Liver (tissue), 9 donors: ENCODE measurements around the gene IL1RAPL1. TPM values are rescaled to one million over a fixed set of nuclear protein-coding genes. Genes with fewer than 3 reads are reported as not detected.

Experiments
- DNase-seq: peaks from one replicate; pipeline ENCODE4 v3.0.0-alpha.2; 2017; ENCODE audit warnings: low spot score
- H3K27ac ChIP-seq, 2 donors: one replicate each; pipeline ENCODE4 v1.7.0; 2013; ENCODE audit warnings: inconsistent platforms in 2 of 2, low read length in 2 of 2, control low read depth in 1 of 2, low read depth in 1 of 2, mild to moderate bottlenecking in 1 of 2
- H3K27me3 ChIP-seq, 4 donors: one replicate each; pipeline versions ENCODE4 v1.6.1 to v1.7.0; 2013; ENCODE audit warnings: low read length in 3 of 4, inconsistent platforms in 1 of 4, mild to moderate bottlenecking in 1 of 4, moderate library complexity in 1 of 4; ENCODE audit not compliant: control insufficient read depth in 4 of 4, insufficient read depth in 4 of 4
- H3K36me3 ChIP-seq, 4 donors: one replicate each; pipeline versions ENCODE4 v1.6.1 to v1.7.0; 2013; ENCODE audit warnings: low read length in 3 of 4, mild to moderate bottlenecking in 3 of 4, low read depth in 1 of 4, moderate library complexity in 1 of 4; ENCODE audit not compliant: control insufficient read depth in 4 of 4, insufficient read depth in 3 of 4
- H3K4me1 ChIP-seq, 4 donors: one replicate each; pipeline versions ENCODE4 v1.6.1 to v1.7.0; 2013; ENCODE audit warnings: low read length in 3 of 4, mild to moderate bottlenecking in 3 of 4, moderate library complexity in 1 of 4; ENCODE audit not compliant: control insufficient read depth in 4 of 4, insufficient read depth in 4 of 4
- H3K4me3 ChIP-seq, 3 donors: one replicate each; pipeline versions ENCODE4 v1.6.1 to v1.7.0; 2013; ENCODE audit warnings: low read length in 3 of 3, control low read depth in 1 of 3, low read depth in 1 of 3, mild to moderate bottlenecking in 1 of 3
- H3K9ac ChIP-seq, 2 donors: one replicate each; pipeline ENCODE4 v1.7.0; 2013; ENCODE audit warnings: low read length in 2 of 2, mild to moderate bottlenecking in 2 of 2, moderate library complexity in 2 of 2, control low read depth in 1 of 2, low read depth in 1 of 2
- H3K9me3 ChIP-seq, 4 donors: one replicate each; pipeline versions ENCODE4 v1.6.1 to v1.7.0; 2013; ENCODE audit warnings: low read length in 3 of 4; ENCODE audit not compliant: control insufficient read depth in 4 of 4
- ATF3 ChIP-seq: IDR thresholded peaks from 2 replicates; pipeline ENCODE4 v1.6.1; 2016; ENCODE audit warnings: antibody characterized with exemption
- CTCF ChIP-seq: fragments of 150-350 bp; IDR thresholded peaks from 2 replicates; pipeline ENCODE4 v1.5.1; 2017; ENCODE audit warnings: improper control_type of control experiment, low read depth, low read length; ENCODE audit not compliant: missing input control
- EGR1 ChIP-seq, 2 donors: IDR thresholded peaks; 2 replicates each; pipeline ENCODE4 v1.6.1; 2016 to 2018; ENCODE audit warnings: antibody characterized with exemption in 2 of 2, low read depth in 2 of 2
- FOXA1 ChIP-seq: IDR thresholded peaks from 2 replicates; pipeline ENCODE4 v1.6.1; 2016; ENCODE audit warnings: antibody characterized with exemption
- FOXA2 ChIP-seq: IDR thresholded peaks from 2 replicates; pipeline ENCODE4 v1.6.1; 2016; ENCODE audit warnings: antibody characterized with exemption
- GABPA ChIP-seq, 2 donors: IDR thresholded peaks in 1 of 2; conservative IDR thresholded peaks in 1 of 2; 2 replicates each; pipeline ENCODE4 v1.6.1; 2016; ENCODE audit warnings: antibody characterized with exemption in 2 of 2, mild to moderate bottlenecking in 1 of 2, moderate library complexity in 1 of 2
- HNF4A ChIP-seq, 2 donors: conservative IDR thresholded peaks; 2 replicates each; pipeline ENCODE4 v1.6.1; 2016; ENCODE audit warnings: antibody characterized with exemption in 2 of 2, mild to moderate bottlenecking in 2 of 2
- HNF4G ChIP-seq: IDR thresholded peaks from 2 replicates; pipeline ENCODE4 v1.6.1; 2016; ENCODE audit warnings: antibody characterized with exemption
- JUND ChIP-seq, 2 donors: IDR thresholded peaks; 2 replicates each; pipeline ENCODE4 v1.6.1; 2016; ENCODE audit warnings: antibody characterized with exemption in 2 of 2
- MAX ChIP-seq: IDR thresholded peaks from 2 replicates; pipeline ENCODE4 v1.6.1; 2016; ENCODE audit warnings: antibody characterized with exemption
- NR2F2 ChIP-seq: IDR thresholded peaks from 2 replicates; pipeline ENCODE4 v1.6.1; 2016; ENCODE audit warnings: antibody characterized with exemption
- RAD21 ChIP-seq, 2 donors: IDR thresholded peaks; 2 replicates each; pipeline ENCODE4 v1.6.1; 2016; ENCODE audit warnings: antibody characterized with exemption in 2 of 2, mild to moderate bottlenecking in 2 of 2
- REST ChIP-seq: IDR thresholded peaks from 2 replicates; pipeline ENCODE4 v1.6.1; 2016; ENCODE audit warnings: antibody characterized with exemption, mild to moderate bottlenecking
- RXRA ChIP-seq, 2 donors: IDR thresholded peaks; 2 replicates each; pipeline ENCODE4 v1.6.1; 2017 to 2018; ENCODE audit warnings: antibody characterized with exemption in 2 of 2, mild to moderate bottlenecking in 1 of 2
- SP1 ChIP-seq: IDR thresholded peaks from 2 replicates; pipeline ENCODE4 v1.6.1; 2018; ENCODE audit warnings: antibody characterized with exemption, mild to moderate bottlenecking
- TAF1 ChIP-seq: conservative IDR thresholded peaks from 2 replicates; pipeline ENCODE4 v1.6.1; 2016; ENCODE audit warnings: antibody characterized with exemption, mild to moderate bottlenecking
- YY1 ChIP-seq: IDR thresholded peaks from 2 replicates; pipeline ENCODE4 v1.6.1; 2016; ENCODE audit warnings: antibody characterized with exemption, mild to moderate bottlenecking
- ZBTB33 ChIP-seq: IDR thresholded peaks from 2 replicates; pipeline ENCODE4 v1.6.1; 2016; ENCODE audit warnings: antibody characterized with exemption
- WGBS: extraction: QIAGEN DNeasy Blood & Tissue Kit; methylation state at CpG from one replicate; pipeline ENCODE4 v1.1.7; 2013; 5-methylcytosine and 5-hydroxymethylcytosine counted together
- polyA plus RNA-seq, 2 donors: library from polyadenylated mRNA; stranded (reverse) in 1 of 2; unstranded in 1 of 2; fragments of 200-250 nt in 1 of 2; fragments of >200 nt in 1 of 2; fragmentation: Nextera tagmentation in 1 of 2; extraction: Ambion mirVana in 1 of 2; gene quantifications; one replicate each; pipeline versions ENCODE4 v1.2.1 to v1.2.3, GENCODE V29; 2013 to 2015
- total RNA-seq, 2 donors: library from RNA; depleted of rRNA; stranded (reverse); fragments of >200 nt; gene quantifications; one replicate each; pipeline ENCODE4 v1.2.3, GENCODE V29; 2014
- donor health status: healthy.
- donor health status: healthy.
- donor health status: healthy.
- donor health status: healthy.
- donor health status: healthy.

IL1RAPL1 gene
- total and polyA plus RNA-seq, 4 donors = 0.08 to 0.33 TPM; not detected in 2

- no peak for TF ChIP-seq YY1
- TF ChIP-seq TAF1 = no peak
- no peak for TF ChIP-seq JUND (IDR thresholded peaks at IDR 0.05)
- TF ChIP-seq SP1 = no peak
- no peak for TF ChIP-seq FOXA2
- no peak for TF ChIP-seq HNF4A (conservative IDR thresholded peaks at IDR 0.05)
- no peak for TF ChIP-seq GABPA (IDR thresholded peaks at IDR 0.05 in 1 of 2, conservative IDR thresholded peaks at IDR 0.05 in 1 of 2)
- no peak for TF ChIP-seq RXRA (IDR thresholded peaks at IDR 0.05)
- no peak for TF ChIP-seq ATF3
- no peak for TF ChIP-seq EGR1 (IDR thresholded peaks at IDR 0.05; ENCODE audit: low read depth in 2 of 2)
- no peak for TF ChIP-seq MAX
- no peak for TF ChIP-seq RAD21 (IDR thresholded peaks at IDR 0.05)
- TF ChIP-seq FOXA1 = no peak
- no peak for TF ChIP-seq HNF4G
- TF ChIP-seq NR2F2 = no peak
- TF ChIP-seq REST = no peak
- no peak for TF ChIP-seq CTCF
- no peak for TF ChIP-seq ZBTB33
- H3K27me3 ChIP-seq = no peaks in the 10 kb centered on the region
- H3K36me3 ChIP-seq = no peaks in the 10 kb centered on the region
- H3K27ac ChIP-seq = no peak overlapping the region
- WGBS = 89% methylated on average over 2 of the region's 2 CpGs
- H3K9me3 ChIP-seq = no peaks in the 10 kb centered on the region
- no peaks in the 10 kb centered on the region for H3K4me1 ChIP-seq
- no peak overlapping the region for H3K4me3 ChIP-seq
- no peak for DNase-seq
- H3K9ac ChIP-seq = no peak overlapping the region
Measured at GRCh38 chrX:29726811-29727210, 1139.6 kb downstream of the IL1RAPL1 start.

- TF ChIP-seq NR2F2 (no peak), SP1 (no peak), FOXA2 (no peak), MAX (no peak)
- Histone ChIP-seq H3K9ac (no peak overlapping the region), H3K9me3 (no peaks in the 10 kb centered on the region), H3K4me3 (no peak overlapping the region), H3K4me1 (no peaks in the 10 kb centered on the region), H3K36me3 (no peaks in the 10 kb centered on the region), H3K27me3 (no peaks in the 10 kb centered on the region), H3K27ac (no peak overlapping the region)
- no peak for DNase-seq
- WGBS = 87% methylated on average over 2 of the region's 2 CpGs
Measured at GRCh38 chrX:29728639-29729038, 1141.4 kb downstream of the IL1RAPL1 start.
